ENCODE measurements around the gene TDRKH. TPM values are rescaled to one million over a fixed set of nuclear protein-coding genes. Genes with fewer than 3 reads are reported as not detected.

Gene TDRKH
- total RNA-seq, 3 donors from 2014 or later = 5.8 to 11.4 (median 7.4) TPM

DNA sequence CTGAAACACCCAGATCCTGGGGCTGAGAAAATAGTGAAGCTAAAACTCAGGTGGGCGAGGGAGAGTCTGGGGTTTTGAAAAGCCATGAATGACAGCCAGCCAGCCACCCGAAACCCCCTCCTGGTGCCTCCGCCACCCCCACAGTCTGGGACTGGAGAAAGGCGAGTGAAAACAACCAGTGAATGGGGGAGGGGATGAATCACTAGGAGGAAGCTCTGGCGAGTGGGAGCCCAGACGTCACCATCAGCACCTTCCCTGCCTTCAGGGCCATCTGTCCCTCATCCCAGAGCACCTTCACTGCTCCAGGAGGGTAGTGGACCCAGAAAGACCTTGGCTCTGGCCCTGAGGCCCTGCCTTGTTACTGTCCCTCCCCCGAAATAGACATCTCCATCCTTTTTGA is 32.1 kb upstream of the TDRKH start:
- ATAC-seq (no peak), DNase-seq (no peak)
- intact Hi-C loops (cut with DNase I, micrococcal nuclease) = no loop called here

DNA sequence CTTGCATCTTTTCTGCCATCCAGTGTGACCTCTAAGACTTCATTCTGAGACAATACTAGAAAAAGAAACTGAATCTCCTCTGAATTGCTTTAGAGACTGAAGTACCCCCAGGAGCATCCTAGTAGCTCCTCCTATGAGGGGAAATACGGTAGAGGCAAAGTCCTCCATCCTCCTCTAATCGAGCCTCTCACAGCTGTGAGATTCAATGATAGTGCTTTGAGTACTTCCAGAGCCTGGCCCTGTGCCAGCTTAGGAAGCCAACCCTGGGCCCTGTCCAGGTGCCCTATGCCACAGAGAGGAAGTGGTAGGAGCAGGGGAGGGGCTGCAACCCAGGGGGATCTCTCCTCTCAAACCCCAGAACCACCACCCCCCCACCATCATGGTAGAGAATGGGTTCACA is 30.6 kb upstream of the TDRKH start:
- no peaks in the 10 kb centered on the region for H3K4me1 ChIP-seq (ENCODE audit: low read depth)
- ATAC-seq = peak; percentile 28
- intact Hi-C loops (cut with DNase I, micrococcal nuclease) = no loop called here
- no peak for TF ChIP-seq CTCF (IDR thresholded peaks at IDR 0.05)
- DNase-seq = no peak
- H3K9me3 ChIP-seq = no peaks in the 10 kb centered on the region
- H3K36me3 ChIP-seq (ENCODE audit: low read depth) = no peaks in the 10 kb centered on the region
- no peak overlapping the region for H3K4me3 ChIP-seq

More for the DNA sequence above, 32.1 kb upstream of the TDRKH start:
- TF ChIP-seq CTCF (IDR thresholded peaks at IDR 0.05) = no peak
- H3K4me3 ChIP-seq = no peak overlapping the region
- H3K9me3 ChIP-seq = no peaks in the 10 kb centered on the region
- no peaks in the 10 kb centered on the region for H3K36me3 ChIP-seq (ENCODE audit: low read depth)
- no peaks in the 10 kb centered on the region for H3K4me1 ChIP-seq (ENCODE audit: low read depth)

DNA sequence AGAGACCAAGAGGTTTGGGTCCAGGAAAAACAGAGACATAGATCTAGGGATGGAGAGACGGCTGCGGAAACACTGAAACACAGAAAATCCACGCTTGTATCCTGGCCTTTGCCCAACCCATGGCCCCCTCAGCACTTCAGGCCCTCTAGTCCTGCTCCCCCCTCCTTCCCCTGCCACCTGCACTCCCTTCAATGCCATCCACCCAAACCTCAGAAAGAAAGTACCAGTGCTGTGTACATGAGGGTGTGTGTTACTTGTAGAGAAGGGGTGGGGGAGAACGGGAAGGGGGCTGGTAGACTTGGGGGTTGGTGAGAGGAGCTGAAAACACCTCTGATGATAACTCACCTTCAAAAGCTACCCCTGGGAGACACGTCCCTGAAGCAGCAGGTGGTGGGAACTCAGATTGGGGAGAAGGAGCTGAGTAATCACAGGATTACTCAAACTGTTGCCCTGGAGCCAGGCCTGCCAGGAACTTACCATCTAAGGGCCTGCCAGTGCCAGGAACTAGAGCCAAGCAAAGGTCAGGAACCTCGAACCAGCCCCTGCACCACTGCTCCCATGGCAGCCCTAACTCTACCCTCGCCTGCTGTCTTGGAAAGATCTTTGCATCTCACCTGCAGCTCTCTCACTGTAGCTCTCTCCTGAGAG is 29.8 kb upstream of the TDRKH start:
- Histone ChIP-seq H3K36me3 (ENCODE audit: low read depth) (no peaks in the 10 kb centered on the region), H3K9me3 (no peaks in the 10 kb centered on the region), H3K4me3 (no peak overlapping the region), H3K4me1 (ENCODE audit: low read depth) (no peaks in the 10 kb centered on the region)
- intact Hi-C loops (cut with DNase I, micrococcal nuclease) = no loop called here
- no peak for TF ChIP-seq CTCF (IDR thresholded peaks at IDR 0.05)
- no peak for ATAC-seq
- DNase-seq = no peak

- DNase-seq = no peak
- Histone ChIP-seq H3K4me3 (no peak overlapping the region), H3K4me1 (ENCODE audit: low read depth) (no peaks in the 10 kb centered on the region), H3K36me3 (ENCODE audit: low read depth) (no peaks in the 10 kb centered on the region), H3K9me3 (no peaks in the 10 kb centered on the region)
- no peak for ATAC-seq
- intact Hi-C loops (cut with DNase I, micrococcal nuclease) = no loop called here
- no peak for TF ChIP-seq CTCF (IDR thresholded peaks at IDR 0.05)
Observed at GRCh38 chr1:151819227-151819835, 29.0 kb upstream of the TDRKH start.

- Histone ChIP-seq H3K9me3 (no peaks in the 10 kb centered on the region), H3K36me3 (ENCODE audit: low read depth) (no peaks in the 10 kb centered on the region), H3K4me1 (ENCODE audit: low read depth) (no peaks in the 10 kb centered on the region), H3K4me3 (no peak overlapping the region)
- TF ChIP-seq CTCF (IDR thresholded peaks at IDR 0.05) = no peak
- DNase-seq (no peak), ATAC-seq (no peak)
- intact Hi-C loops (cut with DNase I, micrococcal nuclease) = no loop called here
Observed at GRCh38 chr1:151817353-151817730, 27.0 kb upstream of the TDRKH start.

Data from mucosa of descending colon (tissue), 3 donors.